ENCODE results near the gene ODAPH. TPM values are rescaled to one million over a fixed set of nuclear protein-coding genes. Genes with fewer than 3 reads are reported as not detected.

Gene ODAPH
- total RNA-seq, 2 experiments from 2014 or later: 0.41 to 3.8 TPM

Other genes starting within 250 kb of the ODAPH start
- gene RCHY1, start 41.7 kb upstream of the ODAPH start, total RNA-seq: 10 to 100 TPM; 28.5 to 34.1 TPM
- 10 to 100 TPM; 16.9 to 20.4 TPM for gene THAP6, start 41.6 kb upstream of the ODAPH start, total RNA-seq
- gene CDKL2, start 74.5 kb downstream of the ODAPH start, total RNA-seq: 1 to 10 TPM in 1 of 2 experiments, under 1 TPM in 1; 0.16 to 1.5 TPM
- gene G3BP2, start 117.3 kb downstream of the ODAPH start, total RNA-seq: 100 to 1,000 TPM; 148 to 230 TPM
- gene USO1, start 168.5 kb downstream of the ODAPH start, total RNA-seq: 10 to 100 TPM; 30.1 to 43.1 TPM